Measurements from ENCODE around the gene IFI44.

The IFI44 gene, protein sequence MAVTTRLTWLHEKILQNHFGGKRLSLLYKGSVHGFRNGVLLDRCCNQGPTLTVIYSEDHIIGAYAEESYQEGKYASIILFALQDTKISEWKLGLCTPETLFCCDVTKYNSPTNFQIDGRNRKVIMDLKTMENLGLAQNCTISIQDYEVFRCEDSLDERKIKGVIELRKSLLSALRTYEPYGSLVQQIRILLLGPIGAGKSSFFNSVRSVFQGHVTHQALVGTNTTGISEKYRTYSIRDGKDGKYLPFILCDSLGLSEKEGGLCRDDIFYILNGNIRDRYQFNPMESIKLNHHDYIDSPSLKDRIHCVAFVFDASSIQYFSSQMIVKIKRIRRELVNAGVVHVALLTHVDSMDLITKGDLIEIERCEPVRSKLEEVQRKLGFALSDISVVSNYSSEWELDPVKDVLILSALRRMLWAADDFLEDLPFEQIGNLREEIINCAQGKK
- total RNA-seq = 19.0 to 444 (median 33.2) reads per million in 18 experiments

DNA sequence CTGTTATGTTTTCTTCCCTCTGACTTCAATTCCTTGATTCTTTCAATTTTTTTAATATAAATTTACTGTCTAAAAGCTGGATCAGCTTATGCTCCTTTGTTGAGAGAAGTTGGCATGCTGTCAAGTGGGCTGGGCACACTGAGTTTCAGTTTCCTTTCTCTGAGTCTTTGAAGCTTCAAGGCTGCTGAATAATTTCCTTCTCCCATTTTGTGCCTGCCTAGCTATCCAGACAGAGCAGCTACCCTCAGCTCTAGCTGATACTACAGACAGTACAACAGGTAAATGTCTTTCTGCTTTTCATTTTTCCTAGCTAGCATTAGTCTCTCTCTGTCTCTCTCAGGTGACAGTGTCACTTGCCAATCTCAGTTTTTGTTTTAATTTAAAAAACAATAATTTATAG is at the start of gene IFI44:
TSS of gene IFI44 (plus strand) at position 204 of the 400 bp plus-strand sequence. CDS start 365 bp downstream, outside the sequence.
- DNase-seq = peak; percentile 83 to 87

DNA sequence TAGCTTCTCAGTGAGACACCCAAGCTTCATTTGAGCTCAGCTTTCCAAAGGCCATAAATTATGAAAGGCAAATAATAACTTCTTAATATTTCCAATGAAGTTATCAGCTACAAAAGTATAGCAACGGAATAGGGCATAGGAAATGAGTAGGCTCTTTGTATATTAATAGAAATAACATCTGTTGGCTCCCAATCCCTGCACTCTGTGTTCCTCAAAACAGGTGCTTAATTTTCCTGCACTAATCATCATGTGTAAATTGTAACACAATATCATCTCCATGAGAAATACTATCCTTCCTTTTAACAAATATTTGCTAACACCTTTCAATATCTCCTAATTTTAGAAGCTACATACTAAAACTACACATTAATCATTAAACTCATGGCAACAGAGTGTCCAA is 48.6 kb upstream of the IFI44 start:
- DNase-seq = no peak

DNA sequence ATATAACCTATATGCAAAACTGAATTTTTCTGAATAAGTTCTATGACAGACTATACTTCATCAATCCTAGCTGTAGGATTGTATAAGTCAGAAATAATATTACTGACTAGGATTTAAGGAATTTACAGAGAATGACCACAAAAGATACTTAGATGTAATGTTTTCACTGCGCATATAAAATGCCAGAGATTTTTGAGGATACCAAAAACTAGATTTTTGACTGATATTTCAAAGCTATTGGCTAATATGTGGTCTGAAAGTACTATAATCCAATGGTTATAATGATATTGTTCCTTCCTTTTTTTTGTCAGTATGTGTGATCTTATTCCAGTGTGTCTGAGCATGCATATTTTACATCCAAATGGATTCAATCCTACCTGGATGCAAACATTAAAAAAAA is 46.4 kb upstream of the IFI44 start:
- no peak for DNase-seq

DNA sequence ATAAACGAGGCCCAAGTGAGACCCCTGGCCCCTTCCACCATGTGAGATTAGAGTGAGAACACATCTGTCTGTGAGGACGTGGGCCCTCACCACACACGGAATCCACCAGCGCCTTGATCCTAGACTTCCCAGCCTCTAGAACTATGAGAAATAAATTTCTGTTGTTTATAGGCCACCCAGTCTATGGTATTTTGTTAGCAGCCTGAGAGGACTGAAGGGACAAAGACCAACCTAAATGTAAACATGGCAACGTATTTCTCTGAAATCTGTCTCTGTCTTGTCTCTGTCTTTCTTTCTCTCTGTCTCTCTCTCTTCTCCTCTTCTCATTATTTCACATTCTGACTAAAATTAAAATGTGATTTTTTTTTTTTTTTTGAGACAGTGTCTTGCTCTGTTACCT is 45.0 kb upstream of the IFI44 start:
- DNase-seq = no peak

DNA sequence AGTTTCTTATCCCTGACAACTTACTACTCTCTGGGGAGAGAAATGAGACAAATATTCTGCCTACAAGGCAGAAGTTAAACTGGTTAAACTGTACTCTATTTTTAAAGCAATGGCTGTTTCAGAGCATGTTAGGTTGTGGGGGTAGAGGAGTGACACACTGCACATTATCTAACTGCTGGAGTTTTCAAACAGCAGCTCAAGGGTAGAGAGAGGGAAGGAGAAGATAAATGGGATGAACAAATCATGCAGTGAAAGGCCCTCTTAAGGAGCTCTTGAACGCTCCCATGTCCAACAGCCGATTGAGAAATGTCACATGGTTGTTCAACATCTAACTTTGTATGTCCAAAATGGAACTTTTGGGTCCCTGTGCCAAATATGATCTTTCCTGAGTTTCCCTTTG is 43.4 kb upstream of the IFI44 start:
- DNase-seq = no peak

DNA sequence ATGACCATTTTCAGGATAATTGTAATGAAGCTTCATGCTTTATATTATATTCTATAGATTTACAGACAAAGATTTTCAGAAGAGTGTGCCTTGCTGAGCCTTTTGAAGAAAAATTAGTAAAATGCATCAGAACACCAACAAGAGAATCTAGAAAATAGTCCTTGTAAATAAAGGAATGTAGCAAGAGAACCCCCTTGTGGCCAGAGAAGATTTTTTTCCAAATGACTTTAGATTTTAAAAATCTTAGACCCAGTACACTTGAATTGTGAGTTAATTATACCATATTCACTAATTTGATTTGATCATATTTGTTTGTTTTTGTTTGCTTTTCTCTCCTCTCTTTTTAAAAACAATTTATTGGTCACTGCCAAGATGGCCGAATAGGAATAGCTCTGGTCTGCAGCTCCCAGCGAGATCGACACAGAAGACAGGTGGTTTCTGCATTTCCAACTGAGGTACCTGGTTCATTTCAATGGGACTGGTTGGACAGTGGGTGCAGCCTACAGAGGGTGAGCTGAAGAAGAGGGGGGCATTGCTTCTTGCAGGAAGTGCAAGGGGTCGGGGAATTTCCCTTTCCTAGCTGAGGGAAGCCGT is 42.2 kb upstream of the IFI44 start:
- DNase-seq = peak in 1 of 2 donors; percentile 15

DNA sequence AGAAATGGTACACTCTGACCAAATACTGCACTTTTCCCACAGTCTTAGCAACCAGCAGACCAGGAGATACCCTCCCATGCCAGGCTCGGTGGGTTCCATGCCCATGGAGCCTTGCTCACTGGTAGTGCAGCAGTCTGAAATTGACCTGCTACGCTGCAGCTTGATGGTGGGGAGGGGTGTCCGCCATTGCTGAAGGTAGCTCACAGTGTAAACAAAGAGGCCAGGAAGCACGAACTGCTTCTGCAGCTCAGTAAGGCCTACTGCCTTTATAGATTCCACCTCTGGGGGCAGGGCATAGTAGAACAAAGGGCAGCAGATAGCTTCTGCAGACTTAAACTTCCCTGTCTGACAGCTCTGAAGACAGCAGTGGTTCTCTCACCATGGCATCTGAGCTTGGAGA is 41.7 kb upstream of the IFI44 start:
- DNase-seq = no peak

DNA sequence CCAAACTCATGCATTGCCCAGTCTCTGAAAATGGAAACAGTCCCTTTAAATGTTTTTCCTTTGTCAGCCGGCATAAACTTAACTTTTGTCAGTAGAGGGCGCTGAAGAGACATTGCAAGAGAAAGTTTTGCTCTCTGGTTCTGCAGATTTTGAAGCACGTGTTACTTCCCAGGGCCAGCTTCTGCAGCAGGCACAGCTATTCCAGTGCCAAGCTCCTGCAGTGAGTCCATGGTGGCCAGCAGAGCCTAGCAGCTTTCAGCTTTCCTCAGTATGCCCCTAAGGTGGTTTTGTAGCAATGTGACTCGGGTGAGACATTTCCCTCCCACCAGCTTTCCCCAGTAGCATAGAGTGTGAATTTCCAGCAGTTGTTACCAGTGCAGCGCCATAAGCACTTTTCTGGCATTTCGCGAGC is 32.0 kb upstream of the IFI44 start:
- peak; percentile 82 to 83 for DNase-seq

DNA sequence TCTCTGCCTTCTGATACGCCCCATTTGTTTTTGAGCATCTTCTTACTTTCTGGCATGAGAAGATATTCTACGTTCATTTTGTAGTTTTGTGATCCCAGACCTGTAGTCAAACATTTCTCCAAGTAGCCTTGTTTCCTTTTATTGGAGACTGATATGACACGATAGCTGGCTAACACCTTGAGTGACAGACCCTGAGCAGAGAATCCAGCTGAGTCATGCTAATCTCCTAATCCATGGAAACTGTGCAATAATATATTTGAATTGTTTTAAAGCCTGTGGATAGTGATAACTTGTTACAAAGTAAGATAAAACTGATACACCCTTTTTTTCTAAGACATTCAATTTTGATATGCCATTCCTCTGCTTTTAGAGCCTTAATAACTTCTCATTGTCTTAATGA is 30.6 kb upstream of the IFI44 start:
- no peak for DNase-seq

DNA sequence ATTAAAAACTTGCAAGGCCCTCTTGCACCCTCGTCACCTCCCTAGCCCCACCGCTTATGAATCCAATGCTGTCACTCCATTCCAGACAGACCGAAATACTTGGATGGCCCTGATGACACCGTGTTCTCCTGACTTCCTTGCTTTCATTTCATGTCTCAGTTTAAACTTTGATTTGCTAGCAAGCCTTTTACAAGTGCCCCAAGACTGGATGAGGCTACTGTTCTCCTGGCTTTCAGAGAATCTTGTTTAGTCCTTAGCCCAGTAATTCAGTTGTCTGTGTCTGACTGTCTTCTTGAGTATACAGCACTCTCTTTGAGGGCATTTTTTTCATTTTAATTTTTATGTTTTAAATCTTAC is 30.2 kb upstream of the IFI44 start:
- DNase-seq = no peak

DNA sequence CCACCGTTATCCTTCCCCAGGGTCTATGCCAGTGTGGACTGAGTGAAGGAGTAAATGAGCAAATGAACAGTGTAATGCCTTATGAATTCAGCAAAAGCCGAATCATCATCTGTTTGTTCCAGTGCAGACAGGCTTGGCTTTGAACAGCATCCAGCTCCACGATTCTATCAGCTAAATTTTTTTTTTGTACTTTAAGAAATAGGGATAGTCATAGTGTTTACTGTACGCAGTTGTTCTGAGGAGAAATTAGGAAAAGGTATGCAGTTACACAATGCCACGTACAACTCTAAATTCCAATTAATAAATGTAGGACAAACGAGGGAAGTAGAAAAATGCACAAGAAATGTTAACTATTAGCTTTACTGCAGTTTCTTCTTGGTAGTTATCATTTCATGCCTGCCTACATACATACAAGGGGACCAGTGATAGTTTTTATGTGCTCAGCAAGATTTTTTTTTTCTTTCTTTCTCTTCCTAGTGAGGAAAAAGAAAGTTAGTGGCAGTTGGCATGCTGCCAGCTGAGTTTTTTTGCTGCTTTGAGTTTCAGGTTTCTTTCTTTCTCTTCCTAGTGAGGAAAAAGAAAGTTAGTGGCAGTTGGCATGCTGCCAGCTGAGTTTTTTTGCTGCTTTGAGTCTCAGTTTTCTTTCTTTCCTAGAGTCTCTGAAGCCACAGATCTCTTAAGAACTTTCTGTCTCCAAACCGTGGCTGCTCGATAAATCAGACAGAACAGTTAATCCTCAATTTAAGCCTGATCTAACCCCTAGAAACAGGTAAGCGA is 29.6 kb upstream of the IFI44 start, which contains the start of gene IFI44L:
TSS of gene IFI44L (plus strand) at position 646 of the 777 bp plus-strand sequence. CDS start 7,468 bp downstream, outside the sequence.
- DNase-seq = no peak

DNA sequence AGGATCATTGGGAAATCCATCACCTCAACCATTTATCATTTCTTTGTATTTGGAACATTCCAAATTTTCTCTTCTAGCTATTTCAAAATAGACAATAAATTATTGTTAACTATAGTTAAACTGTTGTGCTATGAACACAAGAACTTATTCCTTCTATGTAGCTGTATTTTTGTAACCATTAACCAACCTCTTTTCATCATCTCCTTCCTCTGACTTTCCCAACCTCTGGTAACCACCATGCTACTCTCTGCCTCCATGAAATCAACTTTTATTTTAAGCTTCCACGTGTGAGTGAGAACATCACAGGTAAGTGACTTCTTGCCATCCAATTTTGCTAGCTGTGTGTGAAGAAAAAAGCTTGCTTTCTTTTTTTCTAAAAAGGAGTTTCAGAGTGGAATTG is 29.0 kb upstream of the IFI44 start:
- DNase-seq = peak in 1 of 2 donors; percentile 30

DNA sequence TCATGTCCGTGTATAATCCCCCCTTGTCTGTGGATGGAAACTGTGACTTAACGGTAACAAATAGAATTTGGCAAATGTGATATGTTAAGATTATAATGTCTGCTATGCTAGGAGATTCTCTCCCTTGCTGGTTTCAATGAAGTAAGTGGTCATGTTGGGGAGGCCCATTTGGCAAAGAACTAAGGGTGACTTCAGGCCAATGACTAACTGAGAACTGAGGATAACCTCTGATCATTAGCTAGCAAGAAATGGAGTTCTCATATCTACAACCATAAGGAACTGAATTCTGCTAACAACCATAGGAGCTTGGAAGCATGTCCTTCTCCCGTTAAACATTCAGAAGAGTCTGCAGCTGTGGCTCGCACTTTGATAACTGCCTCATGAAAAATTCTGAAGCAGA is 27.1 kb upstream of the IFI44 start:
- no peak for DNase-seq

DNA sequence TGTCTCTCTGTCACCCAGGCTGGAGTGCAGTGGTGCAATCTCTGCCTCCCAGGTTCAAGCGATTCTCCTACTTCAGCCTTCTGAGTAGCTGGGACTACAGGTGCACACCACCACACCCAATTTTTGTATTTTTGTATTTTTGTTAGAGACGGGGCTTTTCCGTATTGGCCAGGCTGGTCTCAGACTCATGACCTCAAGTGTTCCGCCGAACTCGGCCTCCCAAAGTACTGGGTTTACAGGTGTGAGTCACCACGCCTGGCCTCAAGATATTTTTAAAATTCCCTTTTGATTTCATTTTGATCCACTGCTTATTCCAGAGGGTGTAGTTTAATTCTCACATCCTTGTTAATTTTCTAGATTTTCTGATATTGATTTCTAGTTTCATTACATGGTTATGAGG is 25.6 kb upstream of the IFI44 start:
- no peak for DNase-seq

DNA sequence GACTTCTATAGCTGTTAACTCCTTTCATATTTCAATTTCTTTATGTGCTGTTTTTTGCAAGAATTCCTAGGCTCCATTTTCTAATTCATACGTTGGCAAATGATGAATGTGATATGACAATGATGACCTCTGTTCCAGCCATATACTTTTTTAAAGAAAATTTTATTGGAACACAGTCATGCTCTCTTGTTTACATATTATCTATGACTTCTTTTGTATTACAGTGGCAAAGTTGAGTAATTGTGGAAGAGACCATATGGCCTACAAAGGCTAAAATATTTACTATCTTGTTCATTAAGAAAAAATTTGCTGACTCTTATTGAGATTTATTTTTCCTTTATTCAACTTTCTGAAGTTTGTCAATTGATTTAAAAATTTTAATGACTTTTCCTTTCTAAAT is 22.3 kb upstream of the IFI44 start:
- DNase-seq = no peak

DNA sequence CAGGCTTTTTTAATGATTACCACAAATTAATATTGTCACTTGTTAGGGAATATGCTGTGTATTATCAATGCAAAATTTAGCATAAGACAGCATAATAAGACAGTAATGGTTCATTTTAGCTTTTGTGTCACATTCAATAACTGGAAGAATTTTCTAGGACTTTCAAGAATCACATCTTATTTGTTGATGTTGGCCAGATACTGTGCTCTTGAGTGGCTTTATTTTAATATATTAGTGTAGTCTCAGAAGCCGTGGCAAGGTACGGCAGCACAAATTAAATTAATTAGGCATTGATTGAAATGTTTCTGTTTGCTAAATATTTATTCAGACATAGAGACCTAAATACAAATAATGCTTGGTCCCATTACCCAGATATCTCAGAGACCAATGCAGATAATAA is 19.0 kb upstream of the IFI44 start:
- DNase-seq = no peak

DNA sequence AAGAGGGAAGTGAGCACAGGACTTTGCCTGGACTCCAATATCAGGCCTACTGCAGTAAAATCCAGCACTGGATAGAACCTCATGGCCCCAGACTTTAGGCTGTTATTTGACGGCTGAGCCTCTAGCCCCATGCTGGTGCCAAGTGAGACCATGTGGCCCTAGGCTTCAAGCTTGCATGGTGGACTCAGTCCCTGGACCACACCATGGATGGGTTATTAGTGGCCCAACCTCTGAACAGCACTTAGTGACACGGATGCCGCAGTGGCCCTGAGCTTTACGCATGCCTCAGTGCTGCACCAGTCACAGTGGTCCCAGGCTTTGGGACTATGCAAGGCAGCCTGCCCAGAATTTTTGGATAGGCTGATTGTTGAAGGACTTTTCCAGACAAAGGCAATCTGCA is 16.4 kb upstream of the IFI44 start:
- no peak for DNase-seq

DNA sequence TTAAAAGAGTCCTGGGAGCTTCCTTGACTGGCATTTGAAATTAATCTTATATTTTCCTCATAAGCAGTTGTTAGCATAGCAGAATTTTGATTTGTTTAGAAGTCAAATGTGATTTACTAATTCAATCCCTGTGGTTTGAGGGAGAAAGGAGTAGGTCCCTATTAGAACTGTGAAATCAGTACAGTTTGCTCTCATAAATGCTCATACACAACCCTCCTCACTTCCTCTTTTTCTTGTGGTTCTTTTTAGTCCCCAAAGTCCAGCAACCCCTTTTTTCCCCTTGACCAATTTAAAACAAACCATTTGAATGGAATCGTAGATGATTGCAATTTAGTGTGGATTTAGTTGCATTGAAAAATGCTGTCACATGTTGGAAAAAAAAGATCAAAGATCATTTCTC is 9.2 kb upstream of the IFI44 start:
- DNase-seq = peak in 1 of 2 donors; percentile 35

DNA sequence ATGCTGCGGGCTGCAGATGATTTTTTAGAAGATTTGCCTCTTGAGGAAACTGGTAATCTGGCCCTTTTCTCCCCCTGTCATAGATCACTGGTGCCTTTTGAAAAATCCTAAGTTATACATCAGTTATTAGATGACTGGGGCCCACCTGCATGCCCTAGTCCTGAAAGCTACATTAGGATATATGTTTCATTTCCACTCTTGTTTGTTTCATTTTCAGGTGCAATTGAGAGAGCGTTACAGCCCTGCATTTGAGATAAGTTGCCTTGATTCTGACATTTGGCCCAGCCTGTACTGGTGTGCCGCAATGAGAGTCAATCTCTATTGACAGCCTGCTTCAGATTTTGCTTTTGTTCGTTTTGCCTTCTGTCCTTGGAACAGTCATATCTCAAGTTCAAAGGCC is 8.1 kb upstream of the IFI44 start:
- no peak for DNase-seq

DNA sequence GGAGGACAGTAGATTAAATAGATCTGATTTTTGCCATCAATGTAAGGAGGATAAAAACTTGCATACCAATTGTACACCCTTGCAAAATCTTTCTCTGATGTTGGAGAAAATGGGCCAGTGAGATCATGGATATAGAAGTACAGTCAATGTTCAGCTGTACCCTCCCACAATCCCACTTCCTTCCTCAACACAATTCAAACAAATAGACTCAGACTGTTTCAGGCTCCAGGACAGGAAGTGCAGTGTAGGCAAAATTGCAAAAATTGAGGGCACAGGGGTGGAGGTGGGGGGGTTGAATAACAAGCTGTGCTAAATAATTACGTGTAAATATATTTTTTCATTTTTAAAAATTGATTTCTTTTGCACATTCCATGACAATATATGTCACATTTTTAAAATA is 3.9 kb upstream of the IFI44 start:
- peak; percentile 65 to 76 for DNase-seq

DNA sequence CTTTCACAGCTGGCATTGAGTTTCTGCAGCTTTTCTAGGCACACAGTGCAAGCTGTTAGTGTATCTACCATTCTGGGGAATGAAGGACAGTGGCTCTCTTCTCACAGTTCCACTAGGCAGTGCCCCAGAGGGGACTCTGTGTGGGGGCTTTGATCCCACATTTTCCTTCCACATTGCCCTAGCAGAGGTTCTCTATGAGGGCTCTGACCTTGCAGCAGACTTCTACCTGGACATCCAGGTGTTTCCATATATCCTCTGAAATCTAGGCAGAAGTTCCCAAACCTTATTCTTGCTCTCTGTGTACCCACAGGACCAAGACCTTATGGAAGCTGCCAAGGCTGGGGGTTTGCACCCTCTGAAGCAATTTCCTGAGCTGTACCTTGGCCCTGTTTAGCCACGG is 2.4 kb upstream of the IFI44 start:
- DNase-seq = no peak

DNA sequence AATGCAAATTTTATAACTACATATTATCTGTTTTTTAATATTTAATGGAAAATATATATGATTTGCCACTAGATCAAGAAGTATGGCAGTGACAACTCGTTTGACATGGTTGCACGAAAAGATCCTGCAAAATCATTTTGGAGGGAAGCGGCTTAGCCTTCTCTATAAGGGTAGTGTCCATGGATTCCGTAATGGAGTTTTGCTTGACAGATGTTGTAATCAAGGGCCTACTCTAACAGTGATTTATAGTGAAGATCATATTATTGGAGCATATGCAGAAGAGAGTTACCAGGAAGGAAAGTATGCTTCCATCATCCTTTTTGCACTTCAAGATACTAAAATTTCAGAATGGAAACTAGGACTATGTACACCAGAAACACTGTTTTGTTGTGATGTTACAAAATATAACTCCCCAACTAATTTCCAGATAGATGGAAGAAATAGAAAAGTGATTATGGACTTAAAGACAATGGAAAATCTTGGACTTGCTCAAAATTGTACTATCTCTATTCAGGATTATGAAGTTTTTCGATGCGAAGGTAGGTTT is 556 bp downstream of the IFI44 start:
- peak; percentile 24 to 61 for DNase-seq

DNA sequence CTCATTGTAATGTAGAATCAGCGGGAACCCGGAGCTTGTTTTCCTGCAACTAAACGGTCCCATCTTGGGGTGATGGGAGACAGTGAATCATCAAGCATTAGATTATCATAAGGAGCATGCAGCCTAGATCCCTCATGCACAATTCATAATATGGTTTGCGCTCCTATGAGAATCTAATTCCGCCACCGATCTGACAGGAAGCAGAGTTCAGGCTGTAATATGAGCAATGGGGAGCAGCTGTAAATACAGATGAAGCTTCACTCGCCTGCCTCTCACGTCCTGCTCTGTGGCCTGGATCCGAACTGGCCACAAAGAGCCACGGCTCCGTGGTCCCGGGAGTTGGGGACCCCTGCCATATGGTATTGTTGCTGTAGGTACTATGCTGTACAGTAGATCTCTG is 1.6 kb downstream of the IFI44 start:
- DNase-seq = peak in 1 of 2 donors; percentile 31

Measured in inflammatory macrophage (primary cell).